Iris pigment epithelial cell (primary cell): Measurements from ENCODE around the gene DNAL1.
A peak's percentile ranks its signal among the peaks of the same experiment; 100 is the strongest.
"Not testable (repeated sequence)": the region's sequence is repeated elsewhere in the genome, so short reads cannot be mapped to it uniquely, and the experiment has no call there.

Experiments
- DNase-seq: peaks from one replicate; pipeline ENCODE4 v3.0.0-alpha.2; 2011; ENCODE audit warnings: low read depth

The DNAL1 gene

GRCh38 chr14:73640796-73641365 lies 3.9 kb upstream of the DNAL1 start:
- DNase-seq = no peak

DNA sequence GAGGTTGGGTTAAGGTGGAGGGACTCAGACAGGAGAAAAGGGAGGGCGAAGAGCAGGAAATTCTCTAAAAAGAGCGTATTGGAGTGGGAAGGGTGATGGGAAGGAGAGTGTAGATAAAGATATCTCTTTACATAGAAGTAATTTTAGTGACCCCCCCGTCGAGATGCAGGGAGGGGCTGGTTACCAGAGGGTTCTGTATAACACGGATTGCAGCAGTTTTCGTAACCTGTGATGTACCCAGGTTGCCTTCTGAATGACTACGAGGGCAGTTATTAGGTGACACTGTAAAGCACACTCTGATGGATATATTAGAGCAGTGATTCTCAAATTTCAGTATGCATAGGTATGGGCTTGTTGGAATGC lies 443 bp downstream of the DNAL1 start:
- no peak for DNase-seq

- no peak for DNase-seq
Observed at GRCh38 chr14:73651005-73651404, 6.2 kb downstream of the DNAL1 start.

GRCh38 chr14:73655851-73656250 lies 11.1 kb downstream of the DNAL1 start:
- no peak for DNase-seq

DNA sequence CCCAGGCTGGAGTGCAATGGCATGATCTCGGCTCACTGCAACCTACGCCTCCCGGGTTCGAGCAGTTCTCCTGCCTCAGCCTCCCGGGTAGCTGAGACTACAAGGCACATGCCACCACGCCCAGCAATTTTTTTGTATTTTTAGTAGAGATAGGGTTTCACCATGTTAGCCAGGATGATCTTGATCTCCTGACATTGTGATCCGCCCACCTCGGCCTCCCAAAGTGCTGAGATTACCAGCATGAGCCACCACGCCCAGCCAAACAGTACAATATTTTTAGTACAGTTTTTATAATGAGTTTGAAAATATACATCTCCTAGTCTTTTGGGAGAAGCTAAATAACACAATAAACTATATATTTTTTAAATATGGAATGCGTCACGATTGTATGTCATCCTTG lies 14.4 kb downstream of the DNAL1 start:
- DNase-seq = not testable (repeated sequence)

GRCh38 chr14:73660511-73660910 lies 15.7 kb downstream of the DNAL1 start:
- DNase-seq = no peak

GRCh38 chr14:73661872-73662271 lies 17.1 kb downstream of the DNAL1 start:
- no peak for DNase-seq

DNA sequence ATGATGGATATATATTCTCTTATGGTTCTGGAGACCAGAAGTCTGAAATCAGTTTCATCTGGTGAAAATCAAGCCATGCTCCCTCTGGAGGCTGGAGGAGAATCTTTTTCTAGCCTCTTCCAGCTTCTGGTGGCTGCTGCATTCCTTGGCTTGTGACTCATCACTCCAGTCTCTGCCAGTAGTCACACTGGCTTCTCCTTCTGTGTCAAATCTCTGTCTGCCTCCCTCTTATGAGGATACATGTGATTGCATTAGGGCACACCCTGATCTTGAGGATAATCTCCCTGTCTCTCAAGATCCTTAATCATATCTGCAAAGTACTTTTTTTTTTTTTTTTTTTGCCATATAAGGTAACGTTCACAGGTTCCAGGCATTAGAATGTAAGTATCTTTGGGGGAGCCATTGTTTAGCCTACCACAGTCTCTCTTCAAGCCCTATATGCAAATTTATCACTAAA lies 17.7 kb downstream of the DNAL1 start:
- peak; percentile 95 for DNase-seq

- no peak for DNase-seq
Observed at GRCh38 chr14:73663548-73664212, 18.9 kb downstream of the DNAL1 start.

DNA sequence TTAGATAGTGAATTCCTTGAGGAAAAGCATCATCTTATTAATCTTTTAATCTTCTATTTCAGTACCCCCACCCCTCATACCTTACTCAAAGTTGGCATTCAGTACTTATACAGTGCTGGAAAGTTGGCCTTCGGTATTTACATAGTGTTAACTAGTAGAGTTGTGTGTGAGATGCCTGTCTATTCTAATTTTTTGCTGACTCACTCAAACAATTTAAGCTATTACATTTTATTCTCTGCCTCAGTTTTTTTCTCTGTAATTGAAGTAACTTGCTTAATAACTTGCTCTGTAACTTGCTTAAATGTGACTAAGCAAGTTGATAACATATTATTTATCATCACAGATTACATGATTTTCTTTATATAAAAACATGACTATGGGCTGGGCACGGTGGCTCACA lies 20.3 kb downstream of the DNAL1 start:
- DNase-seq = no peak

DNA sequence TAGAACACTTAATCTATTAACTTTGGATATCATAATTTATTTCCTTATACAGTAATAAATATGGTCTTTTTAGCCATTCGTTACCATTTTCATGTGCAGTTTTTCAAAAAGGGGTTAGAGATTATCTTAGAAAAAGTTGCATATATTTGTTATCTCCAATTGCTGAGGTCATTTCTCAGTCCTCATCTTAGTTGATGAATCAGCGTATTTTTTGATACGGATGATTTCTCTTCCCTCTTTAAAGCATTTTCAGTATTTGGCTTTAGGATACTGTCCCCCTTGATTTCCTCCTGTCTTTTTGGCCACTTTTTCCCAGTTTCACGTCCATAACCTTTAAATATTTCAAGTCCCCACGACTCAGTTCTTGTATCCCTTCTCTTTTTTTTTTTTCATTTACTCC lies 21.8 kb downstream of the DNAL1 start:
- no peak for DNase-seq

- DNase-seq = no peak
Observed at GRCh38 chr14:73667854-73668253, 23.1 kb downstream of the DNAL1 start.

- no peak for DNase-seq
Observed at GRCh38 chr14:73674986-73675385, 30.2 kb downstream of the DNAL1 start.

DNA sequence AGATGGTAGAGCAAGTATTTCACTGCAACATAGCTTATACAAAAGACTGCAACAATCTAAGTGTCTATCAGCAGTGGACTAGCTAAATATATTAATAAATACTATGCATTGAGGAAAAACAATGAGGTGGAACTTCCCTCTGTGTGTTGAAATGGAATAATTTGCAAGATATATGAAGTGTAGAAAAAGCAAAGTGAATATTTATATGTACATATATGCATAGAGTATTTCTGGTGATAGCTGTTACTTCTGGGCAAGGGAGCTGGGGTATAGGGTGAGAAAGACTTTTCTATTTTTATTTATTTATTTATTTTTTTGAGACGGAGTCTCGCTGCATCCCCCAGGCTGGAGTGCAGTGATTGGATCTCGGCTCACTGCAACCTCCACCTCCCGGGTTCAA lies 33.9 kb downstream of the DNAL1 start:
- DNase-seq = no peak

DNA sequence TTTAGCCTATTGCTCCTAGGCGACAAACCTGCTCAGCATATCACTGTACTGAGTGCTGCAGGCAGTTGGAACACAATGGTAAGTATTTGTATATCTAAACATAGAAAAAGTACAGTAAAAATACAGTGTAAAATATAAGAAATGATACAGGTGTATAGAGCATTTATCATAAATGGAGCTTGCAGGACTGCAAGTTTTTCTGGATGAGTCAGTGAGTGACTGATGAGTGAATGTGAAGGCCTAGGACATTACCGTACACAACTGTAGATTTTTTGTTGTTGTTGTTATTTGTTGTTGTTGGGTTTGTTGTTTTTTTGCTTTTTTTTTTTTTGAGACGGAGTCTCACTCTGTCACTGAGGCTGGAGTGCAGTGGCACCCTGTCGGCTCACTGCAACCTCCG lies 36.0 kb downstream of the DNAL1 start:
- no peak for DNase-seq

DNA sequence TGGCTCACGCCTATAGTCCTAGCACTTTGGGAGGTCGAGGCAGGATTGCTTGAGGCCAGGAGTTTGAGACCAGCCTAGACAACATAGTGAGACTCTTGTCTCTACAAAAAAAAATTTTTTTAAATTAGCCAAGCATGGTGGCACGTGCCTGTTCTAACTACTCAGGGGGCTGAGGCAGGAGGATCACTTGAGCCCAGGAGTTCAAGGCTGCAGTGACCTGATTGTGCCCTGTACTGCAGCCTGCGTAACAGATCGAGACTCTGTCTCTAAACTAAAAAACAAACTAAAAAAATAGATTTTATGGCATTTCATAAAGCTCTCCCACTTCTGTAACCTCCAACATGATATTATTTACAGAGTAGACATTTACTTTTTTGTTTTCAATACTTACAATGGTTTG lies 39.8 kb downstream of the DNAL1 start:
- DNase-seq = no peak

GRCh38 chr14:73685328-73685727 lies 40.5 kb downstream of the DNAL1 start:
- DNase-seq = no peak

GRCh38 chr14:73686901-73687300 lies 42.1 kb downstream of the DNAL1 start:
- DNase-seq = peak; percentile 57

- DNase-seq = no peak
Observed at GRCh38 chr14:73694083-73694482, 49.3 kb downstream of the DNAL1 start.

DNA sequence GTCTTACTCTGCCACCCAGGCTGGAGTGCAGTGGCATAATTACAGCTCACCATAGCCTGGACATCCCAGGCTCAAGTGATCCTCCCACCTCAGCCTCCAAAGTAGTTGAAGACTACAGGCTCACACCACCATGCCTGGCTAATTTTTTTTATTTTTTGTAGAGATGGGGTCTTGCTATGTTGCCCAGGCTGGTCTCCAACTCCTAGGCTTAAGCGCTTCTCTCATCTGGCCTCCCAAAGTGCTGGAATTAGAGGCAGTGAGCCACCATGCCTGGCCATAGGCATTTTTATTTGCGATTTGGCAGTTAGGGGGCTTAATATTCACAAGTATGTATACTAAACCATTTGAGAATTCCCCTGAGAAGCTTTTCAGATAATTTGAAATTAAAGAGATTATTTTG lies 50.3 kb downstream of the DNAL1 start:
- no peak for DNase-seq

DNA sequence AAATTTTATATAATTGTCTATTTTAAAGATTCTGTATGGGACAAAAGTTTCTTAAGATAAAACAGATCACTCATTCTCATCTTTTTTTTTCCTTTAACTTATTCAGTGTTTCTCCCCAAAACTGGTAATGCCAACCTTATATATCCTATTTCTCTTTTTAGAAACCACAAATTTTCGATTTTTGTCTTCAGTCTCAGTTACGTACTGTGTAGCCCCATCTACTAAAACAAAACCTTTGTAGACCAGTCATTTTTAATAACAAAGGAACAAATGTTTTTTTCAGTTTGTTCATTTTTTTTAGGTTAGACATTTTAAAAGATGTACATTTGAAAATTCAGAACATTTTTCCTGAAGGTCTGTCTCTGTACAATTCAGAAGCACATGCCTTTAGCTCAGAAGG lies 51.2 kb downstream of the DNAL1 start:
- no peak for DNase-seq

- DNase-seq = peak; percentile 53
Observed at GRCh38 chr14:73696466-73697400, 51.9 kb downstream of the DNAL1 start.

DNA sequence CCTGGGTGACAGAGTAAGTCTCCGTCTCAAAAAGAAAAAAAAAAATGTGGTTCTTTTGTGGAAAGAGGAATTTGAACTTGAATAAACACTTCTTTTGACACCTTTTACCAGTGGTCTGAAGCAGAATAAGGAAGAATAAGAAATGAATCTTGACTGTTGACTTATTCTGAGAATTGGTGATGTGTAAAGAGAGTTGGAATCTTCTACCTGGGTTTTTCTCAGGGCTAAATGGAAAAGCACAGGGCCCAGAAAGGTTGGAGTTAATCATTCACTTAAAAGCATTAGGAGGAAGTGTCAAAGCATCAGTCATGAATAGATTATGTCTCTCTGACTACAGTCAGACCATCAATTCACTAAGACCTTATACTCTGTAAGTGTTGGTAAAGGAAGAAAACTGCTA lies 55.5 kb downstream of the DNAL1 start:
- no peak for DNase-seq
